Esophagus (tissue), 2 donors: ENCODE data around the gene GATC. TPM values are rescaled to one million over a fixed set of nuclear protein-coding genes. Genes with fewer than 3 reads are reported as not detected.

ENCODE experiments used
- H3K27ac ChIP-seq, 2 donors: one replicate each; pipeline ENCODE4 v1.5.1; 2013; ENCODE audit warnings: low read depth in 2 of 2, mild to moderate bottlenecking in 2 of 2, inconsistent platforms in 1 of 2, low read length in 1 of 2, moderate library complexity in 1 of 2
- H3K27me3 ChIP-seq, 2 donors: one replicate each; pipeline ENCODE4 v1.6.1; 2013; ENCODE audit warnings: low read length in 2 of 2, control low read depth in 1 of 2, mild to moderate bottlenecking in 1 of 2; ENCODE audit not compliant: insufficient read depth in 2 of 2, control insufficient read depth in 1 of 2
- H3K36me3 ChIP-seq, 2 donors: one replicate each; pipeline ENCODE4 v1.6.1; 2013; ENCODE audit warnings: low read length in 1 of 2; ENCODE audit not compliant: control insufficient read depth in 2 of 2, insufficient read depth in 2 of 2
- H3K4me1 ChIP-seq, 2 donors: one replicate each; pipeline ENCODE4 v1.6.1; 2013; ENCODE audit warnings: low read length in 1 of 2; ENCODE audit not compliant: control insufficient read depth in 2 of 2, insufficient read depth in 2 of 2
- H3K4me3 ChIP-seq, 2 donors: one replicate each; pipeline ENCODE4 v1.5.1; 2013; ENCODE audit warnings: low read length in 2 of 2, mild to moderate bottlenecking in 2 of 2, low read depth in 1 of 2, moderate library complexity in 1 of 2
- H3K9me3 ChIP-seq, 2 donors: one replicate each; pipeline ENCODE4 v1.6.1; 2013; ENCODE audit warnings: mild to moderate bottlenecking in 2 of 2, low read depth in 1 of 2, low read length in 1 of 2, moderate library complexity in 1 of 2; ENCODE audit not compliant: control insufficient read depth in 2 of 2, insufficient read depth in 1 of 2
- WGBS, 2 donors: extraction: QIAGEN DNeasy Blood & Tissue Kit; methylation state at CpG; one replicate each; pipeline ENCODE4 v1.1.7; 2013; 5-methylcytosine and 5-hydroxymethylcytosine counted together
- polyA plus RNA-seq, 2 donors: library from polyadenylated mRNA; stranded (reverse); fragments of 200-250 nt; gene quantifications; one replicate each; pipeline ENCODE4 v1.2.3, GENCODE V29; 2013
- donor health status: healthy with polysubstance abuse.
- donor health status: Bipolar disorder and iron deficiency.

GATC gene
- polyA plus RNA-seq, 2 donors = 6.3 to 6.8 TPM

DNA sequence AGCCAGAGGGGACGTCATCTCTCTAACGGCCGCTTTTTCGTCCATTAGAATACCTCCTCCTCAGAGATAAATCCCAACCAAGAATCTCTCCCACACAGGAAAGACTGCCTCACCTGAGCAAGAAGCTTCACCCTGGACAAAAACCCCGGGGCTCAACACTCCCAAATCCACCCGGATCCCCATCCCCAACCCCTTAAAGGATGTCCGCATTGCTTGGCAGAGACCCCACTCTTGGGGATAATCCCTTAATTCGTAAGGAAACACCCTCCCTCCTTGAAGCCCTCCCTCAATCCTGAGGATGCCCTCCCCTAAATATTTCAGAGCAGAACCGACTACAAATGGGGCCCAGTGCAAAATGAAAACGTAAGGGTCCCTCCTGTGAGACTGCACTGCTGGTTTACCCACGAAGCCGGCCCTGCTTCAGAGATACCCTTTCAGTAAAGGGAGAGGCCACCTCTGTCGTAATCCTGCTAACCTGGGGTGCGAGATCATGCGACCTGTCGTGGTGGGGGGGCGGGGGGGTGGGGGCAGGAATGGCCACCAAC, 49.0 kb downstream of the GATC start:
- Histone ChIP-seq H3K36me3 (peaks cover 5 to 7% of the 10 kb centered on the region in 2 donors), H3K4me3 (peak overlapping the region; percentile 77 to 93), H3K4me1 (peaks cover 0 to 3% of the 10 kb centered on the region in 2 donors), H3K27me3 (no peaks in the 10 kb centered on the region), H3K9me3 (no peaks in the 10 kb centered on the region), H3K27ac (peak overlapping the region; percentile 64)
- 14 to 20% methylated on average over 17 of the region's 17 CpGs for whole genome bisulfite sequencing, 2 donors

DNA sequence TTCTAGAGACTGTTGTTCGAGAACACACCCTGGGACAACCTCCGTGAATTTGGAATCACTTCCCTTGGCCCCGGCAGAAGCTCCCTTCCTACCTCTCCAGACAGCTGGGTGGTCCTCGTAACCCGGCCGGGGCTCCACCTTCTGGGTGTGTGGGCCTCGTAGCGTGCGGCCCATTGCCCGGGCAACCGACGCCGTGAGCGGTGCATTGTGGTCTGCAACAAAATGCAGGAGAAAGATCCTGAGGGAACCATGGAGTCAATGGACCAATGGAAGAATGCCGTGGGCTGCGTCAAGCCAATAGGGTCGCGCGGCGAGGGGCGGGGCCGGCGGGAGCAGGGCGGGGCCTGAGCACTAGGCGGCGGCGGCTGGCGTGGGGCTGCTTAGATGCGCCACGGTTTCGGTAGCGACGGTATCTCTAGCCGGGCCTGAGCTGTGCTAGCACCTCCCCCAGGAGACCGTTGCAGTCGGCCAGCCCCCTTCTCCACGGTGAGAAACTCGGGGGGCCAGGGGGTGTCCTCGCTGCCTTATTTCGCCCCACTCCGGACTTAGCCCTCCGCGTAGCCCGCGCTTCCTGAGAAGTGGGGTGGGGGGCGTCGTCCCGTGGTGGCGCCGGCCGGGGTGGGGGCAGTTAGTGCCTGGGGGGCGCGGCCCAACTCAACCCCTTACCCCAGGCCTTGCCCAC, 49.6 kb downstream of the GATC start, which contains the start of gene DYNLL1:
Gene DYNLL1, plus strand, starts transcription at position 383 of the 682 bp plus-strand sequence. CDS start 309 bp downstream, outside the sequence.
- WGBS, 2 donors = 0 to 1% methylated on average over 52 to 53 of the region's 53 CpGs
- Histone ChIP-seq H3K27ac (peak within 1 kb of the TSS; percentile 89 to 93), H3K4me1 (peaks cover 0 to 3% of the 10 kb centered on the region in 2 donors), H3K4me3 (peak within 1 kb of the TSS; percentile 77 to 93), H3K36me3 (peaks cover 5 to 7% of the 10 kb centered on the region in 2 donors), H3K9me3 (no peaks in the 10 kb centered on the region), H3K27me3 (no peaks in the 10 kb centered on the region)

DNA sequence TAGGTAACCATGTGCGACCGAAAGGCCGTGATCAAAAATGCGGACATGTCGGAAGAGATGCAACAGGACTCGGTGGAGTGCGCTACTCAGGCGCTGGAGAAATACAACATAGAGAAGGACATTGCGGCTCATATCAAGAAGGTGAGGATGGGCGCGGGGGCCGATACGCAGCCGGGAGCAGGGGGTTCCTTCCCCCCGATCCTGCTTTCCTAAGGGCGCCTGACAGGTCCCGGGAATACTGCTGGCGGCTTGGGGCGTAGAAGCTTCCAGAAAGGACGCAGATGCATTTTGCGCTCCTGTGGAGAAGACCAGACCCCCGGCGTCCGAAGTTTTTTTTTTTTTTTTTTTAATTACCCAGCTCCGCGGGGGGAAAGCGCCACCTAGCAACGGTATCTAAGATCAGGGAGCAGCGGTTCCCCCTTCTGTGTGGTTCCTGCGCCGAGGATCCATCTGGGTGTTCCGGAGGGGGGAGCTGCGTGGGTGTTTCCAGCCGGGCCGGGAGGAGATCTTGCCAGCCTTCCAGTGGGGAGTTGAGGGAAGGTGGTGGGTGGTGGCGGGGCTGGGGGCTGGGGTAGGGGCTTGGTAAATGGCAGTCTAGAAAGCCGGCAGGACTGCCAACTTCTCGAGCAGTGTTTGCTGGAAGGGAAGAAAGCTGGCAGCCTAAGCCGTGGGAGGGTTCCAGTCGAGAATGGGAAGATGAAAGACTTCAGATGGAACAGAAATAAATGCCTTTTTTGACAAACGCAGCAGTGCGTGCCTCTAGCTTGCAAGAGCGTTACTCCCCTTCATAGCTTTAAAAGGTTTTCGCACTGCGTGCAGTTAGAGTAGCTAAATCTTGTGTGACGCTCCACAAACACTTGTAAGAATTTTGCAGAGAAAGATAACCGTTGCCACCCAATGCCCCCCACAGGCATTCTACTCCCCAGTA, 50.4 kb downstream of the GATC start:
- peaks cover 0 to 3% of the 10 kb centered on the region in 2 donors for H3K4me1 ChIP-seq
- H3K4me3 ChIP-seq = peak overlapping the region; percentile 77 to 93
- no peaks in the 10 kb centered on the region for H3K36me3 ChIP-seq
- peak overlapping the region; percentile 89 to 93 for H3K27ac ChIP-seq
- no peaks in the 10 kb centered on the region for H3K27me3 ChIP-seq
- no peaks in the 10 kb centered on the region for H3K9me3 ChIP-seq
- 0 to 2% methylated on average over 45 to 47 of the region's 47 CpGs for WGBS, 2 donors

DNA sequence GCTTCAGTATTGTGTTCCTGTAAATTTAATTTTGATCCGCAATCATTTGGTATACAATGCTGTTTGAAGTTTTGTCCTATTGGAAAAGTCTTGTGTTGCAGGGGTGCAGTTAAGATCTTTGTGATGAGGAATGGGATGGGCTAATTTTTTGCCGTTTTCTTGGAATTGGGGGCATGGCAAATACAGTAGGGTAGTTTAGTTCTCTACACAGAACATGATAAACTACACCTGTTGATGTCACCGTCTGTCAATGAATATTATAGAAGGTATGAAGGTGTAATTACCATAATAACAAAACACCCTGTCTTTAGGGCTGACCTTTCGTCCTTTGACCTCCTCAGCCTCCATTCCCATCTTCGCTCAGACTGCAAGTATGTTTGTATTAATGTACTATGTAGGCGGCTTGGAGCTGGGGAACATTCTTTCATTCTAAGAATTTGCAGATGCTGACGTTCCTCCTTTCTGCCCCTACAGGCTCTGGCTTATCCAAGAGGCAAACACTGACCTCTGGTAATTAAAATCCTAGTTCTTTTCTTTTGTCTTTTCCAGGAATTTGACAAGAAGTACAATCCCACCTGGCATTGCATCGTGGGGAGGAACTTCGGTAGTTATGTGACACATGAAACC, 51.4 kb downstream of the GATC start:
- H3K27ac ChIP-seq = no peak overlapping the region
- peak overlapping the region; percentile 77 to 93 for H3K4me3 ChIP-seq

DNA sequence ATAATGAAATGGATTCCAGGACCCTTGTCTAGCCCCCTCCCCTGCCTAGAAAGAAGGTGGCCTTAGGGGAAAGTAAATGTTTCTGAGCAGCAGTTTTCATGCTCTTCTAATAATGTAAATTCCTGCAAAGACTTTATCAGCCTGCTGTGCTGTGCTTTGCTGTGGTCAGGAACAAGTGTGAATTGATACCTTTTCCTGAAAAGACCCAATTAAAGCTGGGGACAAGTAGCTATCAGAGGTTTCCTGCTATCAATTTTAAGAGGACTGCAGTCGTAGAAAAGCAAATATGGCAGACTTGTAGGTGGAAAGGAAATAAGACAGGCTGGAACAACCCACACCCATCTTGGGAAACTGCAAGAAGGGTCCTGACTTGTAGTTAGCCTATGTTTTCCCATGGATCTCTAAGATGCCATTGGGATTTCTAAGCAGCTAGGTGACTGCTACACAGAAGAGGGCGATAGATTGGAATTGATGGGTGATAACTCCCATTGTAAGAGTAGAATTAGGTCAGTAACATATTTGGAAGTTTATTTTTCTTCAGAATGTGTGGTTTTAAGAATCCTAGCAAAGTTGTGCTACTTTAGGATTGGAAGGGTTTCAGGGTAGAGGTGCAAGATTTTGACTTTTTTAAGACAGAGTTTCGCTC, 52.7 kb downstream of the GATC start:
- Histone ChIP-seq H3K4me3 (no peak overlapping the region), H3K4me1 (peaks cover 0 to 3% of the 10 kb centered on the region in 2 donors), H3K36me3 (peaks cover 0 to 4% of the 10 kb centered on the region in 2 donors), H3K27ac (no peak overlapping the region), H3K9me3 (no peaks in the 10 kb centered on the region), H3K27me3 (no peaks in the 10 kb centered on the region)
- 81 to 82% methylated on average over 3 of the region's 3 CpGs for WGBS, 2 donors

More for the DNA sequence above, 51.4 kb downstream of the GATC start:
- Histone ChIP-seq H3K9me3 (no peaks in the 10 kb centered on the region), H3K4me1 (peaks cover 0 to 3% of the 10 kb centered on the region in 2 donors), H3K36me3 (no peaks in the 10 kb centered on the region), H3K27me3 (no peaks in the 10 kb centered on the region)
- WGBS, 2 donors = 14 to 16% methylated on average over 9 of the region's 9 CpGs

DNA sequence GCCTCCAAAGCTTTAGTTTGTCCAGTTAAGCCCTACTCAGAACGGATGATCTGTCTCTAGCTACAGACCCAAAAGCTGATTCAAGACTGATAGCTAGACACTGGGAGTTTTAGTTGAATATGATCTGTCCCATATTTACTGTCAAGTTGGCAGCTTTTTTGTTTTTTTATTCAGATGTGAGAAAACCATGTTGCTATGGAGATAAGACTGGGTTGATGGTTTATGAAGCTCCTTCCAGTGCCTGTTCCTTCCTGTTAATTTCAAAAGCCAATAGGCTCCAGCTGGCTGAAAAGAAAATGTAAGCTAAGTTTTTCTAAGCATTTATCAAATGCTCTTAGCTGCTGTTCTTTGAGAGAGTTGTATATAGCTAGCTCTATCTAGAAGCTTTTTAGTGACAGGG, 54.3 kb downstream of the GATC start:
- Histone ChIP-seq H3K27ac (no peak overlapping the region), H3K36me3 (peaks cover 0 to 8% of the 10 kb centered on the region in 2 donors), H3K27me3 (no peaks in the 10 kb centered on the region), H3K4me3 (no peak overlapping the region), H3K9me3 (no peaks in the 10 kb centered on the region), H3K4me1 (no peaks in the 10 kb centered on the region)
- 64 to 66% methylated on average over 1 of the region's 1 CpG for WGBS, 2 donors

DNA sequence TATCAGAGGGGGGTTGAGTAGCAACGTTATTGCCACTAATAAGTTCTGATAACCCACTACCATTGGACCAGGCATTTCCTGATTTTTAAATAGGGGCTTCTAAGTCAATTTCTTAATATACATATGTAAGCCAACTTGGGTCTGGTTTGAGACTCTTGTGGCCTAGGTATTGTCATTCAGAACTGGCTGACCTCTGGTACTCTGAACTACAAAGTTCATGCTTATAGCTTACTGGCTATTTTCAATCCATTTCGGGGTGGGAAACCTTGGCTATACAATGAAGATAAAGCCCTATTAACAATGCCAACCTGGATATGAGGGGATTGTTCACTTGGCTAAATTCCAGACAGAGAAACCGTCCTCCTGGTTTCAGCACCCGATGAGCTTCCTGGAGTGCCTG, 58.3 kb downstream of the GATC start:
- peaks cover 3 to 8% of the 10 kb centered on the region in 2 donors for H3K36me3 ChIP-seq
- H3K4me1 ChIP-seq = no peaks in the 10 kb centered on the region
- H3K27ac ChIP-seq = no peak overlapping the region
- H3K9me3 ChIP-seq = no peaks in the 10 kb centered on the region
- H3K27me3 ChIP-seq = no peaks in the 10 kb centered on the region
- 85% methylated on average over 4 of the region's 4 CpGs for WGBS, 2 donors
- H3K4me3 ChIP-seq = no peak overlapping the region

DNA sequence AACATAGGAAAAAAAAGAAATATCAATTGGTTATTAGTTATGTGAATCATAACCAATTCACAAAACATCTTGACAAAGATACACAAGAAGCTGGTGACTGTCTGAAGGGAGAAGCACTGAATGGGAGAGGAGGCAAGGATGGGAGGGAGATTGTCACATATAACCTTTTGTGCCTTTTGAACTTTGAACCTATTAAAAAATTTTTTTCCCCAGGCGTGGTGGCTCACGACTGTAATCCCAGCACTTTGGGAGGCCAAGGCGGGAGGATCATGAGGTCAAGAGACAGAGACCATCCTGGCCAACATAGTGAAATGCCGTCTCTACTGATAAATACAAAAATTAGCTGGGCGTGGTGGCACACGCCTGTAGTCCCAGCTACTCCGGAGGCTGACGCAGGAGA, 62.3 kb downstream of the GATC start:
- Histone ChIP-seq H3K4me3 (no peak overlapping the region), H3K27ac (no peak overlapping the region), H3K27me3 (no peaks in the 10 kb centered on the region), H3K9me3 (no peaks in the 10 kb centered on the region), H3K36me3 (peaks cover 5 to 6% of the 10 kb centered on the region in 2 donors), H3K4me1 (no peaks in the 10 kb centered on the region)
- WGBS, 2 donors = 92 to 94% methylated on average over 8 of the region's 8 CpGs
